Measurements from ENCODE around the gene USP7.
"Not testable (repeated sequence)": the region's sequence is repeated elsewhere in the genome, so short reads cannot be mapped to it uniquely, and the experiment has no call there.

The USP7 gene

GRCh38 chr16:8963821-8964441, at the start of gene USP7:
Gene USP7, minus strand, starts transcription at chr16:8963906. Its CDS starts 621 bp downstream, at chr16:8963285.
- DNase-seq, result peak in 52 of 56 donors; percentile 20 to 89 (median 68)

DNA sequence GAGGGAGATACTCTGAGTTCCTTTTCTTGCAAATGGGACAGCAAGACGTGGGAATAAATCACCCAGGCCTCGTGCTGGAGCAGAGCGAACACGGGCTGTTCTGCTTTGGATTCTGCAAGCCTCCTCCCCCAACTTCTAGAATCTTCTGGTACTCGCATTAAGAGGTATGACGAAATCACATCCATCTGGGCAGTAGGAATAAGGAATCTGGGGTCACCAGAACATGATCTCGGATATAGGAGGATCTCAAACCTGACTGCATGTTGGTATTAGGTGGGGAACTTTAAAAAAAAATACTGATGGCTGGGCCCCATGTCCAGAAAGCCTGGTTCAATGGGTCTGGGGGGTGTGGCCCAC, 49.8 kb upstream of the USP7 start:
- DNase-seq, result no peak

DNA sequence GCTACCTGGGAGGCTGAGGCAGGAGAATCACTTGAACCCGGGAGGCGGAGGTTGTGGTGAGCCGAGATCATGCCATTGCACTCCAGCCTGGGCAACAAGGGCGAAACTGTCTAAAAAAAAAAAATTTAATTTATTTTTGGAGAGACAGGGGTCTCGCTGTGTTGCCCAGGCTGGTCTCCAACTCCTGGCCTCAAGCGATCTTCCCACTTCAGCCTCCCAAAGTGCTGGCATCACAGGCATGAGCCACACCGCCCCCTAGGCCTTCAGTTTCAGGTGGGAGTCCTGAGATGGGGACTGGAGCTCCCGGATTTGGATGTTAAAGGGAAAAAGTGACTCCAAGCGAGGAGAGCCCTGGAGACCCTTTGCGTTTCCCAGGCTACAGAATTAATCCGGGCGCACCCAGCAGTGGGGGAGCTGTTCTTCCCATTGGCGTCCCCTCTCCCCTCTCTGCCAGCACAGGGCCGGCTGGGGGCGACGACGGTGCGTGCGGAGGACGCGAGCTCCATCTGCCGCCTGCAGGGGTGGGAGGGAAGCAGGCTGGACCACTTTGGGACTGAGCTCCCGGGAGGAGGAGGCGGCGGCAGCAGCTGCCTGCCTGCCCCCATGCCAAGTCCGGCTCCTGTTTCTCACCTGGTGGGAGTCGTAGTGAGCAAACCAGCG, 49.3 kb upstream of the USP7 start:
- peak in 14 of 56 donors; percentile 2 to 43 (median 8) for DNase-seq

DNA sequence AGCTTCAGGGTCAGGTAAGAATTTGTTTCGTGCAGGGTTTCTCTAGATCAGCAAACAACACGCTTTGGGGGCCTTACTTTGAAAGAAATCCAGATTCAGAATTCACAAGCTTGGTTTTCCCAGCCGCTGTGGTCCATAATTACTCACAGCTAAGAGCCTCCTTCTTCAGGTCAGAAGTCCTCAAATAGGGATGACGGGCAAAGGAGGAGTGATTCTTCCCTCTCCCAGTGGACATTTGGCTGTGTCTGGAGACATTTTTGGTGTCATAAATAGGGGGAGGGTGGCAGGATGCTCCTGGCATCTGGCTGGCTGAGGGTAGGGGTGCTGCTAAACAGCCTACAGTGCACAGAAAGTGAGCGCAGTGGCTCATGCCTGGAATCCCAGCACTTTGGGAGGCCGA, 48.6 kb upstream of the USP7 start:
- DNase-seq, result no peak

DNA sequence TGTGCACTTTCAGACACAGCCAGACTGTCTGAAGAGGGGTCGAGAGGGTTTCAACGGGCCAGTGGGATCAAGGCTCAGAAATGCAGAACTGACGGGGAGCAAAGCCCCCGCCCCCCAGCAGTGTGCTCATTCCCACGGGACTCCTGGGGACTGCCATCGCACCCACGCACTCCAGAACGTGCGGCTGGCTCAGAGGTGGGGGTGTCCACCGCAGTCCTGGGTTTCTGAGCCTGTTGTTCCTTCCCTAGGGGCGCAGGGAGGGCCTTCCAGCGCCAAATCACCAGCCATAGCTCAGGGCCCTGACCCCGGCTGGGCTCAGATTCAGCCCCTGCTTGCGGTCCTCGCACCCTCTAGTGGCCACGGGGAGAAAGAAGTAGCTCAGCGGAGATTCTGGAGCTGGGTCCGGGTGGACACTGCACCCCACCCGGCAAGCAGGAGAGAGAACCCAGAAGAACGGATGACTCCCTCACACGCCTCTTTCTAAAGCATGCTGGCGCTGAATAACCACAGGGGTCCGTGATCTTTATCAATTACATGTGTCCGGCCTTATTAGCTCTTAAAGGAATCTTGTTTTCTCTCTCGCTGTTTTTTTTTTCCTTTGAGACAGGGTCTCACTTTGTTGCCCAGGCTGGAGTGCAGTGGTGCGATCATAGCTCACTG, 45.0 kb upstream of the USP7 start:
- DNase-seq, result peak in 42 of 56 donors; percentile 5 to 73 (median 26)

GRCh38 chr16:9007177-9007794, 43.6 kb upstream of the USP7 start:
- DNase-seq, result no peak

GRCh38 chr16:9004183-9004582, 40.5 kb upstream of the USP7 start:
- no peak for DNase-seq

- DNase-seq, result no peak
Observed at GRCh38 chr16:9003763-9004162, 40.1 kb upstream of the USP7 start.

DNA sequence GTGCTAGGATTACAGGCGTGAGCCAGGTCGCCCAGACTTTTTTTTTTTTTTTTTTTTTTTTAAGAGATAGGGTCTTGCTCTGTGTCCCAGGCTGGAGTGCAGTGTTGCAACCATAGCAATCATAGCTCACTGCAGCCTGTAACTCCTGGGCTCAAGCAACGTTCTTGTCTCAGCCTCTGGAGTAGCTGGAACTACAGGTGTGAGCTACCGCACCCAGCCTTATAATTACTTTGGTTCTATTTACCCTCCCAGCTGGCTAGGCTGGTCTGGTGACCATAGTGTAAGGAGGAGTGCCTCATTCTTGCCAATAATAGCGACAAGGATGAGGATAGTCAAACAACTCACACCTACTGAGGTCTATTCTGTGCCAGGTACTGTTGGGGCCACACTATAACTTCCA, 39.6 kb upstream of the USP7 start:
- no peak for DNase-seq

- no peak for DNase-seq
Observed at GRCh38 chr16:9002042-9002441, 38.3 kb upstream of the USP7 start.

GRCh38 chr16:9000664-9001063, 37.0 kb upstream of the USP7 start:
- DNase-seq, result no peak

DNA sequence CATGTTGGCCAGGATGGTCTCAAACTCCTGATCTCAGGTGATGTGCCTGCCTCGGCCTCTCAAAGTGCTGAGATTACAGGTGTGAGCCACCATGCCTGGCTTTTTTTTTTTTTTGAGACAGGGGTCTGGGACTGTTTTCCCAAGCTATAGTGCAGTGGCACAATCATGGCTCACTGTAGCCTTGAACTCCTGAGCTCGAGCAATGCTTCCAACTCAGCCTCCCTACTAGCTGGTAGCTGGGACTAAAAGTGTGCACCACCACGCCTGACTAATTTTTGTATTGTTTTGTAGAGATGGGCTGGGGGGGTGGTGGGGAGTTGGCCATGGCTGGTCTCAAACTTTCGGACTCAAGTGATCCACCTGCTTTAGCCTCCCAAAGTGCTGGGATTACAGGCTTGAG, 36.1 kb upstream of the USP7 start:
- no peak for DNase-seq

DNA sequence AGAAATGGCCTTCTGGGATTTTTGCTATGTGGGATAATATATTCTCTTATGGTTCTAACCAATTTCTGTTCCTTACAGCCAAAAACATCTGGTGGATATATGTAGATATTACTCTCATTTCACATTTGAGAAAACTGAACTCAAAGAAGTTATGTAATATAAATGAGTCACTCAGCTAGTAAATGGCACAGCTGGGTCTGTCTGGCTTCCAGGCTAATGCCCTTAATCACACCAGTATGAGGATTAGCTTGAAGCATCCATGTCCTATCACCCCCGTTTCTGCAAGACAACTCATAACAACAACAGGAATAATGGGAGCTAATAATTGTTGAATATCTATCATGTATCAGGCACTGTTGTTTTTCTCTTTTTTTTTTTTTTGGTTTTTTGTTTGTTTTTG, 34.4 kb upstream of the USP7 start:
- DNase-seq, result no peak

GRCh38 chr16:8996891-8997290, 33.2 kb upstream of the USP7 start:
- DNase-seq, result peak in 18 of 56 donors; percentile 3 to 54 (median 16)

- no peak for DNase-seq
Observed at GRCh38 chr16:8990445-8990844, 26.7 kb upstream of the USP7 start.

GRCh38 chr16:8989099-8989878, 25.6 kb upstream of the USP7 start:
- no peak for DNase-seq

DNA sequence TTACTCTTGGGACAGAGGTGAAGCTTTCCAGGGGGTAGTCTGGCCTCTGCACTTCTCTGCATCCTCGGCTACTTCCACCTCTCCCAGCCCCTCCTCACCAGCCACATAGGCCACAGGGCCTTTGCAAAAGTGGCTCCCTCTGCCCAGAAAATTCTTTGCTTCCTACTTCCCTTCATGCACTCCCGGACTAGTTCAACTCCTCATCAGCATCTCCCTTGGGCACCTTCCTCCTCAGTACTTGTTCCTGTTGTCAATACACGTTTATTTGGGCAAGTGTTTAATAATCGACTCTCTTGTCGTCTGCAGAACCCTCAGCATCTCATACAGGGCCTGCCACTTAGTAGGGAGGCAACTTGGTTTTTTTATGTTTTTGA, 23.1 kb upstream of the USP7 start:
- no peak for DNase-seq

DNA sequence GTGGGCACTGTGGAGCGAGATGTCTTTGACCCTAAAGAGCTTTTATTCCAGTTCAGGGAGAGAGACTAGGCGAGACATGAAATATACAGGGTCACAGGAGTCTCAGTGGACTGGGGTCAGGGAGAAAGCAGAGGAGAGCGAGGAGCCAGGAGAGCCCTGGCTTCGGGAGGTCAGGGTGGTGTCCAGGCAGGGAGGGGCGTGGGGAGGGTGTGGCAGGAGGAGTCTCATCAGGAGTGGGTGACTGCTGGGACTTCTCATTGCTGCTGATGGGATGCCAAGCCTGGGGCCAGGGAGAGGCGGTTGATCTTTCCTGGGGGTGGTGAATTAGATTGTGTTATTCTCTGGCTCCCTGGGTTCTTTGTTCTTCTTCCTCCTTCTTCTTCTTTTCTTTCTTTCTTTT, 22.4 kb upstream of the USP7 start:
- no peak for DNase-seq

DNA sequence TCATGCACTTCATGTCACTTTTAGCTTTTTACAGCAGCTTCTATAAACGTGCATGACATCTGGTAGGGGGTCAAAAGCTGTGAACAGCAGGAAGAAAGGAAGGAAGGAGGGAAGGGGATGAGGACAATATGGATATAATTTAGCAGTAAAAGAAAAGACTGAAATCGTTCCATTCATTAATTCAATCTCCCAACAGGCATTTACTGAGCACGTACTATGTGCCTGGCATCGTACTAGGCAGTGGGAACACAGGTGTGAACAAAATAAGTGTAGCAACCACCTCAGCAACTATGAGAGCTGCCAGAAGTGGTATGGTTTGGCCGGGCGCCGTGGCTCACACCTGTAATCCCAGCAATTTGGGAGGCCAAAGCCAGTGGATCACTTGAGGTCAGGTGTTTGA, 19.1 kb upstream of the USP7 start:
- no peak for DNase-seq

DNA sequence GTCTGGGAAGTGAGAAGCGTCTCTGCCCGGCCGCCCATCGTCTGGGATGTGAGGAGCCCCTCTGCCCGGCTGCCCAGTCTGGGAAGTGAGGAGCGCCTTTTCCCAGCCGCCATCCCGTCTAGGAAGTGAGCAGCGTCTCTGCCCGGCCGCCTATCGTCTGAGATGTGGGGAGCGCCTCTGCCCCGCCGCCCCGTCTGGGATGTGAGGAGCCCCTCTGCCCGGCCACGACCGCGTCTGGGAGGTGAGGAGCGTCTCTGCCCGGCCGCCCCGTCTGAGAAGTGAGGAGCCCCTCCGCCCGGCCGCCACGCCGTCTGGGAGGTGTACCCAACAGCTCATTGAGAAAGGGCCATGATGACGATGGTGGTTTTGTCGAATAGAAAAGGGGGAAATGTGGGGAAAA, 18.2 kb upstream of the USP7 start:
- not testable (repeated sequence) for DNase-seq

DNA sequence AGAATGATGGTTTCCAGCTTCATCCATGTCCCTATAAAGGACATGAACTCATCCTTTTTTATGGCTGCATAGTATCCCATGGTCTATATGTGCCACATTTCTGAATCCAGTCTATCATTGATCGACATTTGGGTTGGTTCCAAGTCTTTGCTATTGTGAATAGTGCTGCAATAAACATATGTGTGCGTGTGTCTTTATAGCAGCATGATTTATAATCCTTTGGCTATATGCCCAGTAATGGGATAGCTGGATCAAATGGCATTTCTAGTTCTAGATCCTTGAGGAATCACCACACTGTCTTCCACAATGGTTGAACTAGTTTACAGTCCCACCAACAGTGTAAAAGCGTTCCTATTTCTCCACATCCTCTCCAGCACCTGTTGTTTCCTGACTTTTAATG, 12.5 kb upstream of the USP7 start:
- DNase-seq, result not testable (repeated sequence)

GRCh38 chr16:8975039-8975438, 11.3 kb upstream of the USP7 start:
- DNase-seq, result no peak
